Measurements from ENCODE around the gene PACRG. TPM values are rescaled to one million over a fixed set of nuclear protein-coding genes. Genes with fewer than 3 reads are reported as not detected.

PACRG gene
- total and polyA plus RNA-seq, 2 donors from 2014 or later: 7.4 to 20.0 TPM

- no peaks in the 10 kb centered on the region for H3K36me3 ChIP-seq (ENCODE audit: control insufficient read depth in 2 of 3, insufficient read depth in 3 of 3, low read length in 3 of 3)
- no peaks in the 10 kb centered on the region for H3K27me3 ChIP-seq (ENCODE audit: control insufficient read depth, insufficient read depth, low read length)
- FAIRE-seq: no peak
- no peaks in the 10 kb centered on the region for H3K9me3 ChIP-seq (ENCODE audit: control insufficient read depth in 2 of 3, insufficient read depth in 1 of 3, low read length in 3 of 3)
- intact Hi-C loops (cut with DNase I): no loop called here
- no peaks in the 10 kb centered on the region for H3K4me1 ChIP-seq (ENCODE audit: control insufficient read depth in 2 of 3, insufficient read depth in 2 of 3, low read depth in 1 of 3, low read length in 3 of 3)
- DNase-seq: no peak
- TF ChIP-seq CTCF (IDR thresholded peaks at IDR 0.05; ENCODE audit: borderline replicate concordance, extremely low read depth, insufficient read depth): no peak
- no peak overlapping the region for H3K4me3 ChIP-seq (ENCODE audit: low read length in 3 of 3)
- H3K27ac ChIP-seq (ENCODE audit: low read depth in 2 of 2, low read length in 2 of 2): no peak overlapping the region
- H3K9ac ChIP-seq (ENCODE audit: low read length in 3 of 3): no peak overlapping the region
Observed at GRCh38 chr6:163232015-163232523, 504.3 kb downstream of the PACRG start.

- Histone ChIP-seq H3K27me3 (ENCODE audit: control insufficient read depth, insufficient read depth, low read length) (no peaks in the 10 kb centered on the region), H3K4me3 (ENCODE audit: low read length in 3 of 3) (no peak overlapping the region), H3K9ac (ENCODE audit: low read length in 3 of 3) (no peak overlapping the region), H3K27ac (ENCODE audit: low read depth in 2 of 2, low read length in 2 of 2) (no peak overlapping the region), H3K4me1 (ENCODE audit: control insufficient read depth in 2 of 3, insufficient read depth in 2 of 3, low read depth in 1 of 3, low read length in 3 of 3) (no peaks in the 10 kb centered on the region), H3K9me3 (ENCODE audit: control insufficient read depth in 2 of 3, insufficient read depth in 1 of 3, low read length in 3 of 3) (no peaks in the 10 kb centered on the region), H3K36me3 (ENCODE audit: control insufficient read depth in 2 of 3, insufficient read depth in 3 of 3, low read length in 3 of 3) (no peaks in the 10 kb centered on the region)
- DNase-seq: no peak
- intact Hi-C loops (cut with DNase I): no loop called here
- FAIRE-seq: no peak
- no peak for TF ChIP-seq CTCF (IDR thresholded peaks at IDR 0.05; ENCODE audit: borderline replicate concordance, extremely low read depth, insufficient read depth)
Observed at GRCh38 chr6:163232649-163233048, 504.9 kb downstream of the PACRG start.

- no peak for FAIRE-seq
- Histone ChIP-seq H3K9ac (ENCODE audit: low read length in 3 of 3) (no peak overlapping the region), H3K27ac (ENCODE audit: low read depth in 2 of 2, low read length in 2 of 2) (no peak overlapping the region), H3K36me3 (ENCODE audit: control insufficient read depth in 2 of 3, insufficient read depth in 3 of 3, low read length in 3 of 3) (no peaks in the 10 kb centered on the region), H3K4me1 (ENCODE audit: control insufficient read depth in 2 of 3, insufficient read depth in 2 of 3, low read depth in 1 of 3, low read length in 3 of 3) (no peaks in the 10 kb centered on the region), H3K4me3 (ENCODE audit: low read length in 3 of 3) (no peak overlapping the region), H3K27me3 (ENCODE audit: control insufficient read depth, insufficient read depth, low read length) (no peaks in the 10 kb centered on the region), H3K9me3 (ENCODE audit: control insufficient read depth in 2 of 3, insufficient read depth in 1 of 3, low read length in 3 of 3) (no peaks in the 10 kb centered on the region)
- no peak for DNase-seq
- TF ChIP-seq CTCF (IDR thresholded peaks at IDR 0.05; ENCODE audit: borderline replicate concordance, extremely low read depth, insufficient read depth): no peak
- intact Hi-C loops (cut with DNase I): no loop called here
Observed at GRCh38 chr6:163237110-163237509, 509.3 kb downstream of the PACRG start.

Data from kidney (tissue), 14 donors.